Trophoblast cell (in vitro differentiated cells and primary cell): Measurements from ENCODE around the gene JAK2.

Source experiments
- DNase-seq, 2 donors: peaks; one replicate each; pipeline ENCODE4 v3.0.0-alpha.2; 2016
- H2AFZ ChIP-seq: 2 replicates; pipeline ENCODE4 v1.6.1; 2013; ENCODE audit warnings: low read length, moderate library complexity, mild to moderate bottlenecking; ENCODE audit not compliant: insufficient read depth, poor library complexity
- H2AK5ac ChIP-seq: 2 replicates; pipeline ENCODE4 v1.6.1; 2013; ENCODE audit warnings: mild to moderate bottlenecking, low read length
- H2BK120ac ChIP-seq: 2 replicates; pipeline ENCODE4 v1.6.1; 2013; ENCODE audit warnings: low read length, mild to moderate bottlenecking, moderate library complexity; ENCODE audit not compliant: insufficient read depth, poor library complexity
- H2BK12ac ChIP-seq: 2 replicates; pipeline ENCODE4 v1.6.1; 2013; ENCODE audit warnings: mild to moderate bottlenecking, low read length, moderate library complexity
- H2BK5ac ChIP-seq: 2 replicates; pipeline ENCODE4 v1.6.1; 2013; ENCODE audit warnings: low read length, low read depth, moderate library complexity, mild to moderate bottlenecking; ENCODE audit not compliant: poor library complexity
- H3K14ac ChIP-seq: 2 replicates; pipeline ENCODE4 v1.6.1; 2013; ENCODE audit warnings: mild to moderate bottlenecking, low read length
- H3K18ac ChIP-seq: 2 replicates; pipeline ENCODE4 v1.6.1; 2013; ENCODE audit warnings: mild to moderate bottlenecking, low read length
- H3K23ac ChIP-seq: 2 replicates; pipeline ENCODE4 v1.6.1; 2013; ENCODE audit warnings: low read length
- H3K27ac ChIP-seq: 2 replicates; pipeline ENCODE4 v1.5.1; 2013; ENCODE audit warnings: low read depth, mild to moderate bottlenecking, inconsistent platforms, low read length, moderate library complexity
- H3K27me3 ChIP-seq: 2 replicates; pipeline ENCODE4 v1.6.1; 2013; ENCODE audit warnings: inconsistent platforms, mild to moderate bottlenecking, low read length, moderate library complexity; ENCODE audit not compliant: insufficient read depth
- H3K36me3 ChIP-seq, 2 experiments: 1 replicate in 1 of 2; 2 replicates in 1 of 2; pipeline ENCODE4 v1.6.1; 2013; ENCODE audit warnings: low read length in 2 of 2, mild to moderate bottlenecking in 2 of 2, moderate library complexity in 1 of 2; ENCODE audit not compliant: insufficient read depth in 2 of 2, control insufficient read depth in 1 of 2
- H3K4ac ChIP-seq: 2 replicates; pipeline ENCODE4 v1.6.1; 2013; ENCODE audit warnings: low read depth, mild to moderate bottlenecking, low read length, moderate library complexity
- H3K4me1 ChIP-seq, 2 experiments: 1 replicate in 1 of 2; 2 replicates in 1 of 2; pipeline ENCODE4 v1.6.1; 2013; ENCODE audit warnings: low read length in 2 of 2, mild to moderate bottlenecking in 2 of 2, moderate library complexity in 1 of 2; ENCODE audit not compliant: insufficient read depth in 2 of 2, control insufficient read depth in 1 of 2
- H3K4me2 ChIP-seq: 2 replicates; pipeline ENCODE4 v1.6.1; 2013; ENCODE audit warnings: inconsistent platforms, mild to moderate bottlenecking, low read length, moderate library complexity
- H3K4me3 ChIP-seq: 2 replicates; pipeline ENCODE4 v1.5.1; 2013; ENCODE audit warnings: mild to moderate bottlenecking, low read depth, low read length, inconsistent platforms
- H3K79me1 ChIP-seq: one replicate; pipeline ENCODE4 v1.6.1; 2013; ENCODE audit warnings: low read length
- H3K79me2 ChIP-seq: 2 replicates; pipeline ENCODE4 v1.6.1; 2013; ENCODE audit warnings: low read length, mild to moderate bottlenecking; ENCODE audit not compliant: control insufficient read depth, insufficient read depth, poor library complexity
- H3K9ac ChIP-seq: 2 replicates; pipeline ENCODE4 v1.6.1; 2013; ENCODE audit warnings: mild to moderate bottlenecking, low read length
- H3K9me3 ChIP-seq: 2 replicates; pipeline ENCODE4 v1.6.1; 2013; ENCODE audit warnings: low read depth, mild to moderate bottlenecking, control low read depth, inconsistent platforms, low read length; ENCODE audit not compliant: insufficient read depth
- H4K12ac ChIP-seq: 2 replicates; pipeline ENCODE4 v1.6.1; 2013; ENCODE audit warnings: low read depth, mild to moderate bottlenecking, low read length, moderate library complexity
- H4K8ac ChIP-seq: 2 replicates; pipeline ENCODE4 v1.6.1; 2013; ENCODE audit warnings: low read depth, mild to moderate bottlenecking, low read length, moderate library complexity
- H4K91ac ChIP-seq: one replicate; pipeline ENCODE4 v1.6.1; 2013; ENCODE audit warnings: low read depth, mild to moderate bottlenecking, low read length, moderate library complexity
- WGBS: extraction: QIAGEN DNeasy Blood & Tissue Kit; methylation state at CpG from one replicate; pipeline ENCODE4 v1.1.7; 2013; ENCODE audit warnings: missing lambda C conversion rate; ENCODE audit not compliant: insufficient read length, insufficient coverage; ENCODE audit errors: extremely low coverage; 5-methylcytosine and 5-hydroxymethylcytosine counted together

The JAK2 gene

GRCh38 chr9:4987961-4988421 is 2.9 kb downstream of the JAK2 start:
- Histone ChIP-seq H3K79me2 (peaks cover 8% of the 10 kb centered on the region), H3K9ac (no peak overlapping the region), H3K4me1 (peaks cover 0 to 2% of the 10 kb centered on the region in 2 experiments), H2AK5ac (no peak overlapping the region), H4K8ac (no peak overlapping the region), H3K18ac (no peak overlapping the region), H4K12ac (no peak overlapping the region), H2AFZ (no peak overlapping the region), H4K91ac (no peak overlapping the region), H2BK12ac (no peak overlapping the region), H3K4me2 (no peak overlapping the region), H3K23ac (no peak overlapping the region), H2BK5ac (no peak overlapping the region), H3K4me3 (no peak overlapping the region), H3K27ac (no peak overlapping the region), H3K79me1 (peaks cover 10% of the 10 kb centered on the region), H3K14ac (no peak overlapping the region), H3K9me3 (no peaks in the 10 kb centered on the region), H2BK120ac (no peak overlapping the region), H3K4ac (no peak overlapping the region), H3K27me3 (no peaks in the 10 kb centered on the region), H3K36me3 (peaks cover 0 to 4% of the 10 kb centered on the region in 2 experiments)
- WGBS: no CpG with 5 or more reads among the region's 2 CpGs
- peak; percentile 21 to 81 for DNase-seq

- Histone ChIP-seq H3K14ac (no peak overlapping the region), H3K9ac (no peak overlapping the region), H3K4me2 (no peak overlapping the region), H4K91ac (no peak overlapping the region), H2BK120ac (no peak overlapping the region), H3K27me3 (no peaks in the 10 kb centered on the region), H3K4me1 (no peaks in the 10 kb centered on the region), H4K12ac (no peak overlapping the region), H3K79me1 (no peaks in the 10 kb centered on the region), H3K36me3 (peaks cover 0 to 4% of the 10 kb centered on the region in 2 experiments), H3K79me2 (no peaks in the 10 kb centered on the region), H3K23ac (no peak overlapping the region), H2AK5ac (no peak overlapping the region), H3K27ac (no peak overlapping the region), H3K4ac (no peak overlapping the region), H3K4me3 (no peak overlapping the region), H4K8ac (no peak overlapping the region), H2BK12ac (no peak overlapping the region), H3K18ac (no peak overlapping the region), H2AFZ (no peak overlapping the region), H3K9me3 (no peaks in the 10 kb centered on the region), H2BK5ac (no peak overlapping the region)
- WGBS: no CpG with 5 or more reads among the region's 1 CpG
- DNase-seq: no peak
Measured at GRCh38 chr9:4992872-4993271, 7.8 kb downstream of the JAK2 start.

- H3K23ac ChIP-seq: no peak overlapping the region
- peaks cover 0 to 4% of the 10 kb centered on the region in 2 experiments for H3K36me3 ChIP-seq
- H3K27me3 ChIP-seq: no peaks in the 10 kb centered on the region
- no CpG with 5 or more reads among the region's 4 CpGs for WGBS
- no peak overlapping the region for H3K27ac ChIP-seq
- no peak overlapping the region for H3K14ac ChIP-seq
- no peak for DNase-seq
- H3K9me3 ChIP-seq: no peaks in the 10 kb centered on the region
- H2AFZ ChIP-seq: no peak overlapping the region
- H4K91ac ChIP-seq: no peak overlapping the region
- no peak overlapping the region for H3K4me2 ChIP-seq
- H2BK120ac ChIP-seq: no peak overlapping the region
- H4K8ac ChIP-seq: no peak overlapping the region
- H3K79me1 ChIP-seq: no peaks in the 10 kb centered on the region
- H3K9ac ChIP-seq: no peak overlapping the region
- no peak overlapping the region for H3K4me3 ChIP-seq
- H3K79me2 ChIP-seq: no peaks in the 10 kb centered on the region
- no peak overlapping the region for H2BK12ac ChIP-seq
- H2BK5ac ChIP-seq: no peak overlapping the region
- no peak overlapping the region for H2AK5ac ChIP-seq
- no peak overlapping the region for H3K4ac ChIP-seq
- no peaks in the 10 kb centered on the region for H3K4me1 ChIP-seq
- no peak overlapping the region for H3K18ac ChIP-seq
- H4K12ac ChIP-seq: no peak overlapping the region
Measured at GRCh38 chr9:4994166-4994890, 9.3 kb downstream of the JAK2 start.

- no peak overlapping the region for H4K12ac ChIP-seq
- no peak overlapping the region for H4K8ac ChIP-seq
- H3K27ac ChIP-seq: no peak overlapping the region
- H3K4me2 ChIP-seq: no peak overlapping the region
- H2AK5ac ChIP-seq: no peak overlapping the region
- no peak overlapping the region for H2BK12ac ChIP-seq
- no peaks in the 10 kb centered on the region for H3K9me3 ChIP-seq
- H3K23ac ChIP-seq: no peak overlapping the region
- no CpG with 5 or more reads among the region's 3 CpGs for WGBS
- no peak overlapping the region for H3K4ac ChIP-seq
- H3K18ac ChIP-seq: no peak overlapping the region
- H3K14ac ChIP-seq: no peak overlapping the region
- no peak for DNase-seq
- H3K4me3 ChIP-seq: no peak overlapping the region
- H3K79me2 ChIP-seq: no peaks in the 10 kb centered on the region
- no peak overlapping the region for H2BK120ac ChIP-seq
- no peak overlapping the region for H3K9ac ChIP-seq
- H2BK5ac ChIP-seq: no peak overlapping the region
- H3K79me1 ChIP-seq: no peaks in the 10 kb centered on the region
- no peak overlapping the region for H4K91ac ChIP-seq
- no peaks in the 10 kb centered on the region for H3K27me3 ChIP-seq
- H3K4me1 ChIP-seq: no peaks in the 10 kb centered on the region
- no peak overlapping the region for H2AFZ ChIP-seq
- H3K36me3 ChIP-seq: peaks cover 0 to under 1% of the 10 kb centered on the region in 2 experiments
Measured at GRCh38 chr9:4997196-4997595, 12.1 kb downstream of the JAK2 start.
